ENCODE measurements around the gene KCTD16.

GRCh38 chr5:144510845-144511579, 340.3 kb downstream of the KCTD16 start:
- TF ChIP-seq, protein P1, sequence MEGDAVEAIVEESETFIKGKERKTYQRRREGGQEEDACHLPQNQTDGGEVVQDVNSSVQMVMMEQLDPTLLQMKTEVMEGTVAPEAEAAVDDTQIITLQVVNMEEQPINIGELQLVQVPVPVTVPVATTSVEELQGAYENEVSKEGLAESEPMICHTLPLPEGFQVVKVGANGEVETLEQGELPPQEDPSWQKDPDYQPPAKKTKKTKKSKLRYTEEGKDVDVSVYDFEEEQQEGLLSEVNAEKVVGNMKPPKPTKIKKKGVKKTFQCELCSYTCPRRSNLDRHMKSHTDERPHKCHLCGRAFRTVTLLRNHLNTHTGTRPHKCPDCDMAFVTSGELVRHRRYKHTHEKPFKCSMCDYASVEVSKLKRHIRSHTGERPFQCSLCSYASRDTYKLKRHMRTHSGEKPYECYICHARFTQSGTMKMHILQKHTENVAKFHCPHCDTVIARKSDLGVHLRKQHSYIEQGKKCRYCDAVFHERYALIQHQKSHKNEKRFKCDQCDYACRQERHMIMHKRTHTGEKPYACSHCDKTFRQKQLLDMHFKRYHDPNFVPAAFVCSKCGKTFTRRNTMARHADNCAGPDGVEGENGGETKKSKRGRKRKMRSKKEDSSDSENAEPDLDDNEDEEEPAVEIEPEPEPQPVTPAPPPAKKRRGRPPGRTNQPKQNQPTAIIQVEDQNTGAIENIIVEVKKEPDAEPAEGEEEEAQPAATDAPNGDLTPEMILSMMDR (IDR thresholded peaks at IDR 0.05 in 8 of 11, conservative IDR thresholded peaks at IDR 0.05 in 3 of 11), result no peak
- no peak for TF ChIP-seq POLR2A (IDR thresholded peaks at IDR 0.05)
